AG04450 (cell line): ENCODE results near the gene SPON1. TPM values are rescaled to one million over a fixed set of nuclear protein-coding genes. Genes with fewer than 3 reads are reported as not detected.
A peak's percentile ranks its signal among the peaks of the same experiment; 100 is the strongest.
"Not testable (repeated sequence)": the region's sequence is repeated elsewhere in the genome, so short reads cannot be mapped to it uniquely, and the experiment has no call there.

Source experiments
- CTCF ChIA-PET: fragments of 300-600, 350-600 bp; formaldehyde crosslinking; extraction: SDS; loops from one replicate; lab custom pipeline; 2022; ENCODE audit warnings: antibody characterized with exemption, inconsistent platforms; lab: Charles Lee
- POLR2A ChIA-PET: fragments of 350-600 bp; formaldehyde crosslinking; extraction: SDS; loops from one replicate; lab custom pipeline; 2021; ENCODE audit warnings: antibody characterized with exemption, inconsistent platforms; lab: Yijun Ruan, JAX
- DNase-seq: peaks from one replicate; pipeline ENCODE4 v3.0.0-alpha.2; 2011; ENCODE audit warnings: low read depth, low spot score
- H3K27ac ChIP-seq: one replicate; pipeline ENCODE4 v1.5.1; 2012; ENCODE audit warnings: low read depth, low read length, control low read depth
- H3K27me3 ChIP-seq: one replicate; pipeline ENCODE4 v1.6.0; 2012; ENCODE audit warnings: low read length; ENCODE audit not compliant: control insufficient read depth, insufficient read depth
- H3K4me3 ChIP-seq: 2 replicates; pipeline ENCODE4 v1.5.1; 2011; ENCODE audit warnings: mild to moderate bottlenecking, low read depth, low read length, control low read depth
- H3K9me3 ChIP-seq: 2 replicates; pipeline ENCODE4 v1.5.1; 2012; ENCODE audit warnings: low read length; ENCODE audit not compliant: control insufficient read depth, insufficient read depth
- polyA plus RNA-seq: library from polyadenylated mRNA; depleted of rRNA; stranded (reverse); fragments of >200 nt; gene quantifications from 2 replicates; pipeline ENCODE4 v1.2.3, GENCODE V29; 2011
- TF ChIP-seq, protein P1 (sequence below): IDR thresholded peaks from 2 replicates; pipeline ENCODE4 v1.5.1; 2011; ENCODE audit warnings: low read depth, low read length, control low read depth, inconsistent platforms

Gene SPON1
- polyA plus RNA-seq, 1 experiment: 0.53 TPM

DNA sequence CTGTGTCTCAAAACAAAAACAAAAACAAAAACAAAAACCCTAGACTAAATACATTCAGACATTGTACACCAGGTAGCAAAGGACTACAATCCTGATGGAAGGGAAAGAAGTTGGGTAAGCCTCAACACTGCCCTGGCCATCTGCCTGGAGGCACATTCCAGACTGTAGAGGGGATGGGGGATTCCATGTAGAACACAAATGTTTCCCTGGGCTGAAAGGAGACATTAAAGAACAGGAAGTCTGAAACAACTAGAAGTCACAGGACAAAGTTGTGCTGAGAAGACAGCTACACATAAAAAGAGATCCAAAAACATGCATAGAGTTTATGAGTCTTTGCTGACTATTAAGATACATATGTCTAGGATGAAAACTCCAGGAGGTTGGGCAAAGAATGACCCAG, 312.6 kb downstream of the SPON1 start:
- DNase-seq: no peak
- Histone ChIP-seq H3K4me3 (no peak overlapping the region), H3K27me3 (no peaks in the 10 kb centered on the region), H3K27ac (no peak overlapping the region), H3K9me3 (no peaks in the 10 kb centered on the region)
- CTCF ChIA-PET: interaction anchor here (0.8 kb wide), 1 partner anchor 180 kb away, joined by 3 read pairs; no protein-coding TSS in a partner anchor
- TF ChIP-seq, protein P1, sequence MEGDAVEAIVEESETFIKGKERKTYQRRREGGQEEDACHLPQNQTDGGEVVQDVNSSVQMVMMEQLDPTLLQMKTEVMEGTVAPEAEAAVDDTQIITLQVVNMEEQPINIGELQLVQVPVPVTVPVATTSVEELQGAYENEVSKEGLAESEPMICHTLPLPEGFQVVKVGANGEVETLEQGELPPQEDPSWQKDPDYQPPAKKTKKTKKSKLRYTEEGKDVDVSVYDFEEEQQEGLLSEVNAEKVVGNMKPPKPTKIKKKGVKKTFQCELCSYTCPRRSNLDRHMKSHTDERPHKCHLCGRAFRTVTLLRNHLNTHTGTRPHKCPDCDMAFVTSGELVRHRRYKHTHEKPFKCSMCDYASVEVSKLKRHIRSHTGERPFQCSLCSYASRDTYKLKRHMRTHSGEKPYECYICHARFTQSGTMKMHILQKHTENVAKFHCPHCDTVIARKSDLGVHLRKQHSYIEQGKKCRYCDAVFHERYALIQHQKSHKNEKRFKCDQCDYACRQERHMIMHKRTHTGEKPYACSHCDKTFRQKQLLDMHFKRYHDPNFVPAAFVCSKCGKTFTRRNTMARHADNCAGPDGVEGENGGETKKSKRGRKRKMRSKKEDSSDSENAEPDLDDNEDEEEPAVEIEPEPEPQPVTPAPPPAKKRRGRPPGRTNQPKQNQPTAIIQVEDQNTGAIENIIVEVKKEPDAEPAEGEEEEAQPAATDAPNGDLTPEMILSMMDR: no peak
- POLR2A ChIA-PET: interaction anchor here (1.3 kb wide), 1 partner anchor 26 kb away, joined by 3 read pairs; no protein-coding TSS in a partner anchor

DNA sequence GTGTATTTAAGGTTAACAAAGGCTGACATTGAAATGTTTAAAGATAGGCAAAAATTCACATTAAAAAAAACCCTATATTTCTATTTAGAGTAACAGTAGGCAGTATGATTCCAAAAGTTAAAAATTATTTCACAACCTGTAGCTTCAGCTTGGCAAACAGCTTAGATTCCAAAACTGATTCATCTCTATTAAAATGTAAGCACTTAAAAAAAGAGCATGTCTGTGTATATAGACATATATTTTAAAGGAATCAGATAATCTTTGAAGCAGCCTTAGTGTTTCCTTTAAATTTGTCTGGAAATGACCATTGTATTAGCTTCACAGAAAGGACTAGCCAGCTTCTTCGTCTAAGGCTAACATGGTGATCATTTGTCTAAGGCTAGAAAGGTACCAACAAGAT, 316.3 kb downstream of the SPON1 start:
- DNase-seq, H3K9me3 ChIP-seq, H3K27ac ChIP-seq, POLR2A ChIA-PET, CTCF ChIA-PET, H3K27me3 ChIP-seq, H3K4me3 ChIP-seq: not testable (repeated sequence)

DNA sequence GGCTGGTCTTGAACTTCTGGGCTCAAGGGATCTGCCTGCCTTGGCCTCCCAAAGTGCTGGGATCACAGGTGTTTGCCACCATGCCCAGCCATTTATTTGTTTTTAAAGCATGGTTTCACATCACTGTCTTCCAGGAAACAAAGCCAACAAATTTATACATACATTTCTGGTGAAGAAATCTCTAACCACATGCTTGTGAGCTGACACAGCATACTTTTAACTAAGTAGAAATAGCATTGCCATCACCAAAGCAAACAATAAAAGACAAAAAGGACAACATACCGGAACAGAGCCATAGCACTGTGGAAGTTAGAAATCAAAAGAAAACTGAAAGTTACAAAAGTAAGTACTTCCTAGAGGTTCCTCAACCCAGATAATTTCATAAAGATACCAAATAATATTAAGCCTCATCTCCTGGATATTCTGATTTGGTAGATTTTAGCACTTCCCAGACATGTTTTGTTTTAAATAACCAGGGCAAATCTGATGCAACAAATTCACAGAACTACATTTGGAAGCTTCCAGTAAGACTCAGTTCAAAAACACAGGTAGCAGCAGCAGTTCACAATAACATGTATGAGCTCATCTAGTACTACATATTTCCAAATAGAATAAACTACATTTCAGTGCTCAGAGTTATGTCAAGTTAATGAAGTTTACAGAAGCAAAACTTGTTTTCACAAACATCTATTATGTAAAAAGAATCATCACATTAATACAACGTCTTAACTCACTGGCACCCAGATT, 325.8 kb downstream of the SPON1 start:
- H3K9me3 ChIP-seq: no peaks in the 10 kb centered on the region
- H3K27ac ChIP-seq: peak overlapping the region; percentile 88
- no peaks in the 10 kb centered on the region for H3K27me3 ChIP-seq
- DNase-seq: peak; percentile 74
- ChIA-PET POLR2A (no interaction called here), CTCF (interaction anchor here (0.5 to 4.0 kb wide), 5 partner anchors 12 to 167 kb away, joined by 3 to 19 read pairs (median 5); no protein-coding TSS in a partner anchor)
- TF ChIP-seq, protein P1: no peak
- no peak overlapping the region for H3K4me3 ChIP-seq

DNA sequence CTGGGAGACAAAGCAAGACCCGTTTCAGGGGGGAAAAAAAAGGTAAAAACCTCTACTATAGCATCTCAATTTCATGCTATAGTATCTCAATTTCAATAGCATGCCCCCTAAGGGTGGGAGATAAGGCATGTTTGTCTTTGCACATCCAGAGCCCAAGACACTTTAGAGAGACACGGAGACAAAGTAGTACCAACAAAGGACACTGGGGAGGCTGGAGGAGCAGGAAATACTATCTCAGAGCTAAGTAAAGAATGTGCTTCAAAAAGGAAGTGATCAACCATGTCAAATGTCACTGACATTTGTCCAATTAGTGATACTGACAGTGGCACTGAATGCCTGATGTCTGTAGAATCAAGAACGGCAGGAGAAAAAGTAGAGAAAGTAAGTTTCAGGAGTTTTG, 327.9 kb downstream of the SPON1 start:
- no peak for DNase-seq
- POLR2A ChIA-PET: no interaction called here
- TF ChIP-seq, protein P1: no peak
- no peaks in the 10 kb centered on the region for H3K27me3 ChIP-seq
- H3K9me3 ChIP-seq: no peaks in the 10 kb centered on the region
- CTCF ChIA-PET: interaction anchor here (0.7 to 1.2 kb wide), 2 partner anchors 10 to 165 kb away, joined by 3 to 5 read pairs; no protein-coding TSS in a partner anchor
- H3K27ac ChIP-seq: no peak overlapping the region
- no peak overlapping the region for H3K4me3 ChIP-seq

DNA sequence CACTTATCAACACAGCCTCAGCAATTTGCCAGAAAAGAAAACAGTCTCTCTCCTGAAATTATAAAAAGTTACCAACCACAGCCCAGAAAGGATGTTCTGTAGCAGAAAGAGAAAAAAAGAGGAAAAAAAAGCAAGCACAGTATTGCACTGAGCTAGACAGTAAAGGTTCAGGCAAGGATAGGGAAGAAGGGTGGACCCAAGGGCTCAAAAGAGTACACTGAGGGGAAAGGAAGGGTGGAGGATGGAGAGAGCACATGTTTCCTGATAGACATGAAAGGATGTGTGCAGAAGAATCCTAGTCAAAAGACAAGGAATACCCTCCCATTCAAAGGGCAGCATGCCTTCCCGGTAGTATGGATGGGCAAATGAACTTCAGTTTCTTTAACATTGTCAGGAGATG, 337.4 kb downstream of the SPON1 start:
- TF ChIP-seq, protein P1: no peak
- no peaks in the 10 kb centered on the region for H3K9me3 ChIP-seq
- ChIA-PET POLR2A (interaction anchor here (1.1 kb wide), 1 partner anchor 156 kb away, joined by 4 read pairs; no protein-coding TSS in a partner anchor), CTCF (interaction anchor here (1.0 to 10.4 kb wide), 16 partner anchors 8 to 193 kb away, joined by 3 to 273 read pairs (median 6); no protein-coding TSS in a partner anchor)
- no peak overlapping the region for H3K4me3 ChIP-seq
- no peak overlapping the region for H3K27ac ChIP-seq
- no peaks in the 10 kb centered on the region for H3K27me3 ChIP-seq
- DNase-seq: no peak
